Inferior parietal cortex (tissue), 1 donor: ENCODE results near the gene CAMK2A.
A peak's percentile ranks its signal among the peaks of the same experiment; 100 is the strongest.

Experiments used
- DNase-seq: peaks from one replicate; pipeline ENCODE4 v3.0.0-alpha.2; 2016; ENCODE audit errors: extremely low spot score

CAMK2A gene

DNA sequence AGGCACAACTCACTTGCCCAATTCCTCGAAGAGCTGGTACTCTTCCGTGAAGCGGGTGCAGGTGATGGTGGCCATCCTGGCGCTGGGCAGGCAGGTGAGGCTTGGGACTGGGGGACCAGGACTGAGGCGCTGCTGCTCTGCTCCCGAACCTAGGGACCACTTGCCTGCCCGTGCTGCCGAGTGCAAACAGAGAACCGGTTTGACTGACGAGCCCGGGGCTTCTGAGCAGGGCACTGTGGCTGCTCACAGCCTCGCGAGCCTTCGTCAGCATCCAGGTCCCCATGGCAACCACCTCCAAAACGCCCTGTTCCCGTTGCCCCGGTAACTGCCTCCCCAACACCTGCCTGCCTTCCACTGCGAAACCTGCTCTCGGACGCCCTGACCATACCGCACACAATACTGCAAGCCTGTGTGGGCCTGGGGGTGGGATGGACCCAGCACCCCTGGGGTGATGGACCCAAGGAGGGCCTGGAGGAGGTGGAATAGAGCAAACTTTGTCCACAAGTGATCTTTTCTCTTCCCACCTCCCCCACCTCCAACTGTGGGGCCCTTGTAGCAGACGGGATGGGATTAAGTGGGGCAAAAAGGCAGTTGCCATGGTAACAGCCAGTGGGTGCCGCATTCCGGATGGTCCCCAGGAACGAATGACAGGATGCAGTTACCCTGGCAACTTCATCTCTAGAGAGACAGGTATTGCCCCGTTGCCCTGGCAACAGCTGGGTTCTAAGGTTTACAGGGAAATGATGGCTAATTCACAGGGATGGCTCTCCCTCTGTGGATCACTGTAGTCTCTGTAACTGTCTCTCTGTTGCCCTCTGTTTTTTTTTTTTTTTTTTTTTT lies at the start of gene CAMK2A:
CAMK2A (minus strand) TSS at position 223 of the 840 bp plus-strand sequence; CDS start at position 75, 148 bp downstream.
- DNase-seq: peak; percentile 68

DNA sequence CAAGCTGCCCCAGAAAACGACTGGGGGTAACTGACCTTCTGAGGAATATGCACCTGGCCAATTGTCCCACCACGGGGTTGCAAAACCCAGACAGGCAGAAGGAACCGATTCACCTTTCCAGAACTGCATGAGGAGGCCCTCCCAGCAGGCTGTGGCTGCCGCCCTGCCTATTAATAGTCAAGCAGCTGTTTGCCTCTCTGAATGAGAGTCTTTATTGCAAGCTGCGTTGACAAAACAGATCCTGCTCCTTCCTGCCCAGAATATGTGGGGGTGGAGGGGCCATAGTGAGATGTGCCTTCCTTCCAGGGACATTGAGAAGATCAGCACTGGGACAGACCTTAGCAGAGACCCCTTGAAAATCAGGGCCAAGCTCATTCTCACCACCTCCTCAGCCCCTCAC lies 49.6 kb upstream of the CAMK2A start:
- peak; percentile 62 for DNase-seq

DNA sequence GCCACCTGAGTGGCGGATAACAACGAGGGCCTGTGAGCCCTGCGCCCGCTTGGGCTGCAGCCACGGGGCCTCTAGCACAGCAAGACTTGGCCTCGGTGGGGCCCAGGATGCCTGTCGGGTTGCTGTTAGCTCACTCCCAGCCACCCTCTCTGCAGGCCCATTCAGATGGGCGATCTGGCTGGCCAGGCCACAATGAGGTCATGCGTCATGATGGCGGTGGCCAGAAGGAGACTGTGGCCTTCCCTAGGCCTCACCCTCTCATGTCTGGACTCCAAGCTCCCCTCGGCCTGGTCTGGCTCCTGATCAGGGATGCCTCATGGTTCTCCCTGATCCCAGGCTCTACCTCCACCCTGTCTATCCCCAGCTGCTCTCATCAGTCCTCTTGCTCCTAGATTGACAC lies 49.0 kb upstream of the CAMK2A start:
- no peak for DNase-seq

DNA sequence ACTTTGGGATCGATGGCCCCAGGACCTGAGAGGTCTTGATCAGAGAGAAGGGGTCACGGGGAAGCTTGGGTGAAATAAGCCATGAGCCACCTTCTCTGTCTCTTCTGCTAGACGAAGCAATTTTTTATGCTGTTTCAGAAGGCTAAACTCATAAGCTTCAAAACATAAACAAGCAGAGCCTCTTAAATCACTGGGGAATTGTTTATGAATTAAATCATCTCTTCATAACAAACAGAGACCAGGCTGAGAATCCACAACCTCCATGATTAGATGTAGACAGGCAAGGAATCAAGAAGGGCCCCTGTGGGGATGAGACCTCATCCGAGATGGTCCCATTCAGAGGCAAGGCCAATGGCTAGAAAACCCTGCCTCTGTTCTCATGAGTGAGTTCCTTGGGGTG lies 46.2 kb upstream of the CAMK2A start:
- DNase-seq: no peak

DNA sequence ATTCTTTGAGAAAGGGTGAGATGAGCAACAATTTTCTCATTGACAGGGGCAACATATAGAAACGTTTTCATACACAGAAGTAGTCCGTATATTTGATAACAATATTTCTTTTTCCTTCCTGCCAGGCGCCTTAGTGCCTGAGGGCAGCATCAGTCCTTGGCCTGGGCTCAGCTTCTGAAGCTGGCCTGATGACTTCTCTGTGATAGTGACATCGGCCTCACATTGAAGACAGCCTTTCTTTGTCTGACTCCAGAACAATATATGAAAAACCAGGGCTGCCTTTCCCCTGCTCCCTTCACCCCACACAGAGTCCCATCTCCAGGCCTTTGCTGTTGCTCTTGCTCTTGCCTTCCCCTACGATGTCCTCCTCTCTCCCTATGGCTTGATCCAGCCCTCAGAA lies 43.8 kb upstream of the CAMK2A start:
- DNase-seq: no peak

DNA sequence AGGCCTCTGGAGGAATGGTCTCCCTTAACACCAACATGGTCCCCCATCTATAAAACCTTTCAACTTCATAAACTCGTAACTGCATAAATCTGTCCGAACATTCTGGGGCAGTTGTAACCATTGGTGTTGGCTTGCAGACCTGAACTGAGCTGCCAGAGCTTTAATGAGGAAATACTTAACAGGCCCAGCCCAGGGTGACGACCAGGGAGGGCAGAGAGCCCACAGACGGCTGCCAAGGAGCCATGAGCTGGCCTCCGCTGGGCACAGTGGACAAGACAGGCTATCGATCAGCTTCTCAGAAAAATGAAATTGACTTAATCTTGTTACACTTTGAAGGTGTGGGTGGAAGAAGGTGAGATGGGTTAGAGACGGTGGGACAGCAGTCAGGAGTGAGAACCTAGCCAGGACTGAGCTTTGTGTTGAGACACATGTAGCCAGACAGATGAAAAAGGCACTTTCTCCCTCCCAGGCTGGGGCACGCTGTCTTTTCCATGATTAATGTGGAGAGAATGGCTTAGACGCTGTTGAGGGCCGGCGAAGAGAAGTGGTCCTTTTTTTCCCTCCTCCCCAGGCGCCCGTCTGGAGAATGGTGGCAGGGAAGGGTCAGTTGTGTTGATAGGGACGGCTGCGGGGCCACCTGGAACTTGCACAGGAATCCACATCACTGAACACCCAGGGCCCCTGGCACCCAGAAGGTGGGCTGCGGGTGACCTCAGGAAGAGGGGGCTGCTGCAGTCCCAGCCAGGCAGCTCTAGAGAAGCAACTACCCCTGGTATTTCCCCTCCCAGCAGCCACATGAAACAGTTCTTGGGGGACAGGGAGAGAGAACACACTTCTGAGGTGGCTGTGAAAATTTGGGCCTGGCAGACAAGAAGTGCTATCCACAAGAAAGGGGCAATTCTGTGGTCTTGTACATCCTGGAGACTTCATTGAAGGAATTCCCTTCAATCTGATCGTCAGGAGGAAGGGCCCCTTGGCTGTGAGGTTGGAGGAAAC lies 40.6 kb upstream of the CAMK2A start:
- no peak for DNase-seq

DNA sequence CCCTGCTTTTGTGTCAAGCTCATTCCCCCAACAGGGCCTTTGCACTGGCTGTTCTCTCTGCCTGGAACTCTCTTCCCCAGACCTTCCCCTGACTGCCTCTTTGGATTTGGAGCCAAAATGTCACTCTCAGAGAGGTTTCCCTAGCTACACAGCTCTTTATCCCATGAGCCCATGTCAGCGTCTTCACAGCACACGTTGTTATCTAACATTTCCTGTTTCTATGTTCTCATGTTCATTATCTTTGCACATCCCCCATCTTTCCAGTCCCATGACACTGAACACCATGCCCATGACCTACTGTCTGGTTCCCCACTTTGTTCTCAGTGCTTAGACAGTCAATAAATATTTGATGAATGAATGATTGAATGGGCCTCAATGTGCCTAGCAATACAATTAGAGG lies 39.5 kb upstream of the CAMK2A start:
- no peak for DNase-seq

DNA sequence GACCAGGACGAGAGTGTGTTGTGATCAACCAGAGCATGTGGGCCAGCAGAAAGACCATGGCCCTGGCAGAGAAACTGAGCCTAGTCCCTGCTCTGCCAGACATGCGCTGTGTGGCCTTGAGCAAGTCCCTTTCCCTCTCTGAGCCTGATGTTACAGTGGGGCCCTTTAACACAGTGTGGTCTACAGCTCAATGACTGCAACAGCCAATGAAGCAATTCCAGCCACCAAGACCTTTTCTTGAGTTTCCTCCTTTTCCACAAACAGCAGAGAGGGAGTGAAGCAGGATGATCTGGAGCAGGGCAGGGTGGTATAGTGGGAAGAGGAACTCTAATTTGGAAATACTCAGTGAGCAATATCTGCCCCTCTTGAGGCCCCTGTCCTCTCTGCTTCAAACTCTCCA lies 38.9 kb upstream of the CAMK2A start:
- no peak for DNase-seq

DNA sequence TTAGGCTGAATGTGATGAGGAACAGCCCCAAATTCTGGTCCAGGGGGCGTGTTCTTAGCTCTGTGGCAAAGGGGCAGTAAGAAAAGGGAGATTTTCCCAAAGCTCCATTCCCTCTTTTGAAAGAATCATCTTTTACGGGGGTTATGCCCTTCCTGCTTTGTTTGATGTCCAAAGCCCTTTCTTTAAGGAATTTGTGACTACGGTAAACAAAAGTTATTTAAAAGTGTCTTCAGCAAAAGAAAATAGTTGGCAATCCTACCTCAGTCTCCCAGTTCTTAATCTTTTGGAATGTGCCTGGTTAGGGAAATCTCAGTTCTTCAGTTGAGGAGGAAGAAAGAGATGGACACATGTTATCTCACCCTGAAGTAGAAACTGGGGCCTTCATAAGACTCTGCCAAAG lies 37.6 kb upstream of the CAMK2A start:
- DNase-seq: no peak

DNA sequence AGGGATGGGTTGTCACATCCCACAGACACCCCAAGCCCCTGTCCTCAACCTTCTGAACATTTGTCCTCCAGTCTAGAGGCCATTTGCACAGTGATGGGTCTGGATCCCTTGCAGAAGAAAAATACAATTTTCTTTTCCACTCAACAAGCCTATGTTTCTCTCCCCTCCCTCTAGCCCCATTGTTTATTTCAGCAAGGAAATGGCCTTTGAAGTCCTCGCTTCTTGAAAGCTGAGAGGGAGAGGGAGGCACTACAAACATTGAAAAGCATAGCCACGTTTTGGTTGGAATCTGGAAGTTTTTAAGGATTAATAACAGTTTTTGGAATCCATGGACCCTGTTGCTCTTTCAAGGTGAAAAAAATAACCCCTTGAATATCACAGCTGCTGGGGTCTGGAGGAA lies 37.1 kb upstream of the CAMK2A start:
- no peak for DNase-seq

DNA sequence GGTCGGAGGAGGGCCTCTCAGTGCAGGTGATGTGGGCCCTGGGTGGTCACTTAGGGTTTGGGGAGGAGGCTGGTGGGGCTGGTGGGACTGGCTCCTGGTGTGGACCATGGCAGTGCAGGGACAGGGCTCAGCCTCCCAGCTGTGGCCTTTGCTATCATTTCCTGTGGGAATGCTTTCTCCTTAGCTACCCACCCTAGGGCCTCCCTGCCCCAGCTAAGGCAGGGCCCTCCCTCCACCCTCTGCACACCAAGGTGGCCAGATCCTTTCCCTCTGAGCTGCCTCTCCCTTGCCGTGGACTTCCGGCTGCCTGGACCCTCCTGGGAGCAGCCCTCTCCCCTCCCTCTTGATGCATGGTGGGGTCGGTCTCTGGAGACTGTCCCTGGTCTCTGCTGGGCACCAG lies 35.9 kb upstream of the CAMK2A start:
- no peak for DNase-seq

DNA sequence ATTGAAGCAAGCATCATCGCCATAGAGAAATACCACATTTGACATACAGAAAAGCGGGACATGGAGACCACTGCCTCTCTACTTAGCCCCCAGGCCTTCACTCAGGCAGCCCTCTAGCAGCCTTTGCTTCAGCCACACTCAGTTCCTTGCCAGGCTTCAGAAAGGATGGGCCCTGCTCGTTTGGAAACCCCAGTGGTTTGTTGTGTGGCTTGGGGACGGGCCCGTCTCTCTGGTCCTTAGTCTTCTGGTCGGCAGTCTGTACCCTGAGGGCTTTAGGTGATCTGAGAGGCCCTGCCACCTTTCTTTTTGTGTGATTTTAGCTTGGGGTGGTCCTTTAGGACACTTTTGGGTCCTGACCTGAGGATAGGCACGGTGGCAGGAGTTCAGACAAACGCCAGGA lies 34.2 kb upstream of the CAMK2A start:
- DNase-seq: no peak

DNA sequence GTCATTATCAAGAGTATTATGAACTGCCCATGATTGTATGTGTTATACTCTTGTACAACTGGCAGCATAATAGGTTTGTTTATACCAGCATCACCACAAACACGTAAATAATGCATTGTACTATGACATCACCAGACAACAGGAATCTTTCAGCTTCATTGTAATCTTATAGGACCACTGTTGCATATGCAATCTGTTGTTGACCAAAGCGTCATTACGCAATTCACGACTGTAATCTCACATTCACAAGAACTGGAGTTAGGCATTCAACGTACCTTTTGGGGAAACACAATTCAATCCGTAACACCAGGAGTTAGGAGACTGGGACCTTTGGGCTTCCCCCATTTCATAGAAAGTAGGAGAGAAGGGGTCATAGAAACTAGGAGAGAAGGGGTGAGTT lies 33.5 kb upstream of the CAMK2A start:
- DNase-seq: no peak

DNA sequence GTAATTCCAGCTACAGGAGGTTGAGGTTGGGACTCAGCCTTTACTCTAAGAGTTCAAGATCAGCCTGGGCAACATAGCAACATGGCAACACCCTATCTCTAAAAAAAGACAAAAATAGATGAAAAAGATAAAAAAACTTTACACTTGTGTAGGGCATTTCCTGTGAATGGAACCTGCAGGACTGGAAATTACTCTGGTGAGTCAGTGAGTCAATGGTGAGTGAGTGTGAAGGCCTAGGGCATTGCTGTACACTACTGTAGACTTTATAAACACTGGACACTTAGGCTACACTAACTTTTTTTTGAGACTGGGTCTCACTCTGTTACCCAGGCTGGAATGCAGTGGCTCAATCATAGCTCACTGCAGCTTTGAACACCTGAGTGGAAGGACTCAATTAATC lies 32.6 kb upstream of the CAMK2A start:
- no peak for DNase-seq

DNA sequence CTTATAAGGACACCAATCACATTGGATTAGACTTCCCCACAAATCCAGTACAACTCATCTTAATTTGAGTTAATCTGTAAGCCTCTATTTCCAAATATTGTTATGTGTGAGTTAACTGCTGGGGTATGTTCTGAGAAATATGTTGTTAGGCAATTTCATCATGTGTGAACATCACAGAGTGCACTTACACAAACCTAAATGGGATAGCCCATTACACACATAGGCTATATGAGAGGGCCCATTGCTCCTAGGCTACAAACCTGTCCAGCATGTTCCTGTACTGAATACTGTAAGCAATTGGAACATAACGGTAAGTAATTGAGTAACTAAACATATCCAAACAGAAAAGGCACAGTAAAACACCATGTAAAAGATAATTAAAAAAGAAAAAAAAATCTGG lies 32.2 kb upstream of the CAMK2A start:
- no peak for DNase-seq

DNA sequence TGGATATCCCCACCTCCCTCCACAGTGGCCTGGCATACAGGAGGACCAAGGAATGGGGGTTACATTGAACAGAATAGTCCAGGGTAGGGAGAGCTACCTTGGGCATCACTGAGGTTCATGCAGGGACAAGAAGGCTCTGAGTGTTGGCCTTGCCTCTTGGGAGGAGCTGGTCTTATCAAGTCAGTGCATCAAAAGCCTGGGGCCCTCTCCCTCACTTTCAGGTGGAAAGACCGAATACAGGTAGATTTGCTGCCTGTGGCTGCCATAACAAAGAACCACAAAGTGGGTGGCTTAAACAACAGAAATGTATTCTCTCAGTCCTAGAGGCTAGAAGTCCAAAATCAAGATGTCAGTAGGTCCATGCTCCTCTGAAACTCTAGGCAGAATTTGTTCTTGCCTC lies 31.6 kb upstream of the CAMK2A start:
- DNase-seq: no peak

DNA sequence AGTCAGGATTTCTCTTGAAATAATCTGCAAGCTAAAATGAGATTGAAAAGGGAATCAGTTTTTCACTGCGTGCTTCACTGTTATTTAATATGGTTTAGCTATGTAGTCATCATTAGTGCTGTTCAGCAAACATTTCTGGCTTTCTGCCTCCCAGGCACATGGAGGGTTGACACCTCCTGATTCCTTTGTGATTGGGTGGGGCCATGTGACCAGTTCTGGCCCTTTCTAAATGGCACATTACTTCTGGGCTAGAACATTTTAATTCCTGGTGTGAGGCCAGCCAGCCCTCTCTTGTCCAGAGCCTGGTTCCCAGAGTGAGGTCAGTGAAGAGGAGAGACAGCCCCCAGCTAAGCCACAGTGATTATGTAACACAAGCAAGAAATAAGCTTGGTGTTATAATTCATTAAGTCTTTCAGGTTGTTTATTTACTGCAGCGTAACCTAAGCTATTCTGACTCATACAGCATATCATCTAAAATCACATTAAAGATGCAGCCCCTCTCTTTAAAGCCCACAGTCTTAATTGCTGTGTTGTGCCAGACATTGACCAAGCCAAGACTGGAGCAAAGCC lies 30.6 kb upstream of the CAMK2A start:
- DNase-seq: peak; percentile 59

DNA sequence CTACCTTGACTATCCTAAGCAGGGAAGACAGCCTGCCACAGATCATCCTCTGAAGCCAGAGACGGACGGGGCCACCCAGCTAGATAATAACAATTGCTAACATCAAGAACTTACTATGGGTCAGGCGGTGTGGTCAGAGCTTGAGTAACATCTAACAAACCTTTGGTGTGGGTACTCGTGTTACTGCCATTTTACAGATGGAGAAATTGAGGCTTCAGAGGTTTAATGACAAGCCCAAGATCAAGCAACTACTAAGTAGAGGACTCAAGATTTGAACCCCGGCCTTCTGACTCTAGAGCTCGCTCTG lies 29.9 kb upstream of the CAMK2A start:
- no peak for DNase-seq

DNA sequence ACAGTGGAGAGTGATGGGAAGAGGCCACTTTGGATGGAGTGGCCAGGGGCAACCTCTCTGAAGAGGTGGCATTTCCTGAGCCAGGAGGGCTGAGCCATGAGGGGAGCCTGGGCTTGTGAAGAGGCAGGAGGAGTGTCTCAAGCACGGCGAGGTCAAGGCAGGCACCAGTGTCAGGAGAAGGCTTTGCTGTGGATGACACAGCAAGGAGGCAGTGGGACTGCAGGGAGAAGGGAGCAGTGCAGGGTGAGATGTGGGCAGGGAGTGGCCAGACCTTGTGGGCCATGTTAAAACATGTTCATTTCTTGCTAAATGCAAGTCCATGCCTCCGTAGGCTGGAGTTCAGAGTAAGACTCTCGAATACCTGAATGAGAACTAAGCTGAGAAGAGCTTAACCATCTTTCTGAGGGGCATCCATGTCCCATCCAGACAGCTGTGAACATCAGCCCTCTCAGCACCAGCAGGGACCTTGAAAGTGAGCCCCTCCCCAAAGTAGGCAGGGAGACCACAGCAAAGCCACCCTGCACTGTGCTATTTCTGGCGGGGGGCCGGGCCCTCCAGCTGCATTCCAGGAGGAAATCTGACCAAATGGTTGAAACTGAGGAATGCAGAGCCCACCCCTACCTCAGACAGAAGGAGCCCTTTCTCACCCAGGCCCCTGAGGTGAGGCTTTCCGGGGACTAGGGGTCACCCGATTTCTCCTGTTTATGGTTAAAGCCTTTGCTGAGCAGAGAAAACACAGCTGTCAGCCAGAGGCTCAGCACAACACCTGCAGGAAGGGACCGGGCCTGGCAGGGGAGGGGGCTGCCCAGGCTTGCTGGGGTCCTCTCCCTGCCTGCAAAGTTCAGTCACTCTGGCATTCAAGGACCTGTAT lies 29.3 kb upstream of the CAMK2A start:
- no peak for DNase-seq

DNA sequence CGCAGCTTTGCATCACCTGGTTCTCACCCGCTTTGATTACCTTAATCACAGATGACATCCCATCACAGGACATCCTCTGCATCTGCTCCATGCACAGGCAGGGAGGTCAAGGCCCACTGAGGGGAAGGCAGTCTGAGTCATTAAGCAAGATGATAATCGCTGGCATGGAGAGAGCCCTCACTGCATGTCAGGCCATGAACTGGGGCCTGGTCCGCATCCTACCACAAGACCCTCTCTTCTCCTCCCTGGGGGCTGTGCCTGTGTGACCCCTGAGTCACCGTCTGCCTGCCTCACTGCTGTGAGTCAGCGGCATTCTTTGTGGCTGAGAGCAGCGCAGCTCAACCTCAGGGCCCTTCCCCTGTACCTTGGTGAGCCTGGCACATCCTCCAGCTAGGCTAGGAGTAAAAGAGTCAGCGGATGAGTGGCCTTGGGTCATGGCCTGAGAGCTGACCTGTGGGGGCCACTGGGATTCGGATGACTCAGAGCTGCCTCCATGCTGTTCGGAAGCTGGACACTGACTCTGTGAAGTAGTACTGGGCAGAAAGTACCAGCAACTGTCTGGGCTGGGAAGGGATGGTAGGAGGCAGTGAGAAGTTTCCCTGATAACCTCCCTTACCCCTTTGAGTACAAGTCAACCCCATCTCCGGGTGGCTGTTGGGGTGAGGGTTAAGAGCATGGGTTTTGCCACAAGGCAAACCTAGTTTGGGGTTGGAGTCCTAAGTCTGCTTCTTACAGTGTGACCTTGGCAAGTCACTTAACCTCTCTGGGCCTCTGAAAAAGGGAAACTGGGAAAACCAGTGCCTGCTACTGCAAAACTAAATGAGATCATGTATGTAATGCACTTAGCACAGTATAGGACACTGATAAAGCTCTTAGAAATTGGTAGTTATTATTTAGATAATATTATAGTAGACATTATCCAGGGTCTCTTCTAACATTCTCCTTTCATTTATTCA lies 27.8 kb upstream of the CAMK2A start:
- DNase-seq: no peak
